ENCODE data around the gene HEATR5A.
A peak's percentile ranks its signal among the peaks of the same experiment; 100 is the strongest.
"Not testable (repeated sequence)": the region's sequence is repeated elsewhere in the genome, so short reads cannot be mapped to it uniquely, and the experiment has no call there.

HEATR5A gene

GRCh38 chr14:31420319-31421111 is at the start of gene HEATR5A:
Gene HEATR5A, minus strand, starts transcription at chr14:31420550. Its CDS starts 17,575 bp downstream, at chr14:31402975.
- peak; percentile 76 to 86 for DNase-seq (ENCODE audit: low read depth in 2 of 2)

- DNase-seq (ENCODE audit: low read depth in 2 of 2): no peak
Observed at GRCh38 chr14:31466554-31466953, 46.2 kb upstream of the HEATR5A start.

GRCh38 chr14:31465111-31465510 is 44.8 kb upstream of the HEATR5A start:
- no peak for DNase-seq (ENCODE audit: low read depth in 2 of 2)

GRCh38 chr14:31462450-31462849 is 42.1 kb upstream of the HEATR5A start:
- not testable (repeated sequence) for DNase-seq (ENCODE audit: low read depth in 2 of 2)

GRCh38 chr14:31461545-31461944 is 41.2 kb upstream of the HEATR5A start:
- DNase-seq (ENCODE audit: low read depth in 2 of 2): no peak

- DNase-seq (ENCODE audit: low read depth in 2 of 2): no peak
Observed at GRCh38 chr14:31457665-31458659, 37.6 kb upstream of the HEATR5A start.

- DNase-seq (ENCODE audit: low read depth in 2 of 2): peak; percentile 81 to 83
Observed at GRCh38 chr14:31456841-31457664, 36.7 kb upstream of the HEATR5A start, which contains the start of gene DTD2. Gene DTD2, minus strand, starts transcription at chr14:31457506. Its CDS starts 113 bp downstream, at chr14:31457393.

GRCh38 chr14:31449971-31450610 is 29.7 kb upstream of the HEATR5A start:
- DNase-seq (ENCODE audit: low read depth in 2 of 2): no peak

- DNase-seq (ENCODE audit: low read depth in 2 of 2): no peak
Observed at GRCh38 chr14:31449136-31449535, 28.8 kb upstream of the HEATR5A start.

- DNase-seq (ENCODE audit: low read depth in 2 of 2): no peak
Observed at GRCh38 chr14:31445703-31446102, 25.4 kb upstream of the HEATR5A start.

GRCh38 chr14:31442284-31442683 is 21.9 kb upstream of the HEATR5A start:
- no peak for DNase-seq (ENCODE audit: low read depth in 2 of 2)

- DNase-seq (ENCODE audit: low read depth in 2 of 2): no peak
Observed at GRCh38 chr14:31441273-31442111, 21.1 kb upstream of the HEATR5A start.

GRCh38 chr14:31440280-31440679 is 19.9 kb upstream of the HEATR5A start:
- DNase-seq (ENCODE audit: low read depth in 2 of 2): no peak

GRCh38 chr14:31439561-31439960 is 19.2 kb upstream of the HEATR5A start:
- no peak for DNase-seq (ENCODE audit: low read depth in 2 of 2)

- not testable (repeated sequence) for DNase-seq (ENCODE audit: low read depth in 2 of 2)
Observed at GRCh38 chr14:31437045-31437691, 16.8 kb upstream of the HEATR5A start.

- no peak for DNase-seq (ENCODE audit: low read depth in 2 of 2)
Observed at GRCh38 chr14:31435276-31435675, 14.9 kb upstream of the HEATR5A start.

- DNase-seq (ENCODE audit: low read depth in 2 of 2): no peak
Observed at GRCh38 chr14:31430634-31431264, 10.4 kb upstream of the HEATR5A start.

GRCh38 chr14:31429791-31430190 is 9.4 kb upstream of the HEATR5A start:
- no peak for DNase-seq (ENCODE audit: low read depth in 2 of 2)

GRCh38 chr14:31428011-31428410 is 7.7 kb upstream of the HEATR5A start:
- no peak for DNase-seq (ENCODE audit: low read depth in 2 of 2)

All from activated CD8-positive, alpha-beta memory T cell treated with anti-CD3 and anti-CD28 coated beads for 4 hours (primary cell).